CD4-positive, alpha-beta T cell treated with Interleukin-17A for 1 hour (primary cell): ENCODE data around the gene TMEM186.
"Not testable (repeated sequence)": the region's sequence is repeated elsewhere in the genome, so short reads cannot be mapped to it uniquely, and the experiment has no call there.

Source experiments
- DNase-seq: peaks from one replicate; pipeline ENCODE4 v3.0.0-alpha.2; 2020

TMEM186 gene

GRCh38 chr16:8768283-8768682, 29.2 kb downstream of the TMEM186 start:
- DNase-seq, result no peak

DNA sequence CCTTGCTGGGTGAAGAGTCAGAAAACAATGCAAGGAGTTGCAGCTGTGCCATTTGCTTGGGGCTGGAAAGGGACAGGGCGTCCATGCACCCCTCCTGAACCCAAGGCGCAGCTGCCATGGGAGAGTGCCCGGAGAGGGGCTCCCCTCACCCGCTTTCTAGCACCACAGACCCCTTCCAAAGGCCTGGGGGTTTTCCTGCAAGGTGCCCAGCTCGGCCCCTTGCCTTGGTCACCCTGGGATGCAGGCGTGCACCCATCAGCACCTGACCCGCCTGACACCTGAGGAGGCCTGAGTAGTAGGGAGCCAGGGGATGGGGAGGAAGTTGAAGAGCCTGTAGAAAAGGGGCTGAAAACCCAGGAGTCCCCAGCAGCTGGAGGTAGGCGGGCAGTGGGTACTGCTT, 30.3 kb downstream of the TMEM186 start:
- DNase-seq, result no peak

DNA sequence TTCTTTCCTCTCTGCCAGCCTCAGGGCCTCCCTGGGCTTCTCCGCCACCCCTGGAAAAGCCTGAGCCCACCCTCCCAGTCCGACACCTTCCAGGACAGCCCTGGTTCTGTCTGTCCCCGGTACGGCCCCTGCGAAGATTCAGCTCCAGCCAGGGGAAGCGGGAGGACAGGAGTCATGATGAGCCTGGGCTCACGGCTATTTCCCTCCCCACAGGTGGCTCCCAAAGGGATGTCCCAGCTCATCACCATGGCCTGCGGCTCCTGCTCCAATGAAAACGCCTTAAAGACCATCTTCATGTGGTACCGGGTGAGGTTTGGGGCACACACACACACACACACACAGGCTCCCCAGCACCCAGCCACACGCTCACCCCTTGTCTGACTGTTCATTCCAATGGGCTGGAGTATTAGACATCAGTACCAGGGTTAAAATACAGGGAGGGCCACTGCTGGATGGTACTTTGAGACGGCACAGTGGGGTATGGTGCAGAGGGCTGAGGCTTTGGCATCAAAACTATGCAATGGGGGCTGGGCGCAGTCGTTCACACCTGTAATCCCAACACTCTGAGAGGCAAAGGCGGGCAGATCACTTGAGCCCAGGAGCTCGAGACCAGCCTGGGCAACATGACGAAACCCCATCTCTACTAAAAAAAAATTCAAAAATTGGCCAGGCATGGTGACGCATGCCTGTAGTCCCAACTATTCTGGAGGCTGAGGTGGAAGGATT, 32.8 kb downstream of the TMEM186 start:
- DNase-seq, result no peak

GRCh38 chr16:8763899-8764298, 33.5 kb downstream of the TMEM186 start:
- no peak for DNase-seq

DNA sequence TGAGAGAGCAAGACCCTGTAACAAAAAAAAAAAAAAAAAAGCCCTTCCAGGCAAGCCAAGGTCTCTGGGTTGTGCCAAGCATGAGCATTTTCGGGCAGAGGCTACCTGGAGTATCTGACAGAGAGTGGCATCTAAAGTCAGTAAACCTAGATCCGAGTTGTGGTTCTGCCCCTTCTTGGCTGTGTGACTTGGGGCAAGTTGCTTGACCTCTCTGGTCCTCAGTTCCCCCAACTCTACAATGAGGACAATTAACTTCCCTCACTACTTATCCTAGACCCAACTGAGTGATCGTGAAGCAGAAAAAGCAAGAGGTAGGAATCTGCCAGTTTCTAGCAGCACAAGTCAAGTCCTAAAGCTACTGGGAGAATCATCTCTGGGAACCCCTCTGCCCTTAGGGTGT, 34.4 kb downstream of the TMEM186 start:
- no peak for DNase-seq

- DNase-seq, result no peak
Measured at GRCh38 chr16:8762254-8762653, 35.2 kb downstream of the TMEM186 start.

- no peak for DNase-seq
Measured at GRCh38 chr16:8761078-8761477, 36.4 kb downstream of the TMEM186 start.

DNA sequence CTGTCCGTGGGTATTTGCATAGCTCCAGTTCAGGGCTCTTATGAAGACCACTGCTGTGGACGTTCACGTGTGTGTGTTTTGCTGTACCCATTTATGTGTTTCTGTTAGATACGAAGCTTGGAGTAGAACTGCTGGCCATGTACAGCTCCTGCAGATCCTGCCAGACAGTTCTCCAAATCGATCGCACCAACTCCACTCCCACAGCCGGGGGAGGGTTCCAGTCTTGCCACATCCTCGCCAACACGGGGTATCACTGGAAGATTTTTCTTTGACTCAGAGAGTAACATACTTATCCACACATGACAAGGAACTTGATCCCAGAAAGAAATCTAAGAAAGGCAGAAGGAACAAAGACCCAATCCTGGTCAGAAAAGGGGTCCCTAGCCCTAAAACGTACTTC, 37.4 kb downstream of the TMEM186 start:
- DNase-seq, result no peak

- DNase-seq, result no peak
Measured at GRCh38 chr16:8758022-8758421, 39.4 kb downstream of the TMEM186 start.

DNA sequence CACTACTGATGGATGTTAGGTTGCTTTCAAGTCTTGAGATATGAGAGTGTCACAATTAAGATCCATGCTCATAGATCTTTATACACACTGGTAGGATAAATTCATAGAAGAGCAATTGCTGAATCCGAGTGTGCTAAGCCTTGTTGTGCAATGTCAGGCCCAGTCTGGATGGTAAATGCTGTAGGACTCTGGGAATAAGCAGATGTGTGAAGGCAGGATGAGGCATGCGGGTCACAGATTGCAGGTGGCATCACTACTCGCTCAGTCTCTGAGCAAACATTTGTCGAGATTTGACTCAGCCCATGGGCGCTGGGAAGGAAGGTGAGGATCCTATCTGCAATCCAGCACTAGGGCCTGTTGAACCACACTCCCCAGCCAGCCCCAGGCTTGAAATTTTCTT, 40.7 kb downstream of the TMEM186 start:
- DNase-seq, result no peak

DNA sequence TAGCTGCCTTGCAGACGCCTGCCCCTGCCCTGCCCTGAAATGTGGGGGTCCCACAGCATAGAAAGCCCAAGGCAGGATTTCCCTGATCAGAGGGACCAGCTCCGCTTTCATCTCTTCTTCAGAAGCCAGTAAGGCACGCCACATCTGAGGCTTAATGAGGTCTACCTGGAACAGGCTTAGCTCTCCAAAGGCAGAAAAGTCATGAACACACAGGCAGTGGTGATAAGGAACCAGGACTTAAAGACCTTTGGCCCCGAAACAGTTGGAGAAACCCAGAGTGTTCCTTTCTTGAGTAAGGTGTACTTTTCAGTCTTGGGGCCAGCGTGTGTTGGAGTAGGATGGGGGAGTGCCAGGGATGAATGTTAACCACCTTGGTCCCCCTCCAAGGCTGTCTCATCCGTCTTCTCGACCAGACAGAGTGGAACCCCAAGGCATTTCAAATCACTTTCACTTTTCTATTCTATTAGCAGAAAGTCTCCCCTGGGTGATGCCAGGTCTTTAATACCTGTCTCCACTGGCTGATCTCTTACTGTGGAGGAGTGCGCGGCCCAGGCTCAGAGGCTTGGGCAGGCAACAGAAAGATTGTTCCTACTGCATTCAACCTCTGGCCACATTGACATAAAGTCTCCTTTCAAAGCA, 43.9 kb downstream of the TMEM186 start:
- DNase-seq, result no peak

DNA sequence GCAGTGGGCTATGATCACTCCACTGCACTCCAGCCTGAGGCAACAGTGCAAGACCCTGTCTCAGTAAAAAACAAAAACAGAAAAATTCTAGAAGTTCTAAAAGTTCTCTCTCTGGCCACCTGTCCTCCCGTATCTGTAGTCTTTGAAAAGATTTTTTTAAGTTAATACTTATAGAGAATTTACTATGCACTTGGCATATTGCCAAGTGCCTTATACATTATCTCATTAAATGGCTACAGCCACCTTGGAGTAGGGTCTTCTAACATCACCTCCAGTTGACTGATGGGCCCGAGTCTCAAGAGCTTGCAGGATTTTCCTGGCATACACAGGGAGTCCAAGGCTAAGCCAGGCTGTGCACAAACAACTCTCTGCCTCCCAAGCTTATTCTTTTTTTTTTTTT, 44.7 kb downstream of the TMEM186 start:
- DNase-seq, result no peak

DNA sequence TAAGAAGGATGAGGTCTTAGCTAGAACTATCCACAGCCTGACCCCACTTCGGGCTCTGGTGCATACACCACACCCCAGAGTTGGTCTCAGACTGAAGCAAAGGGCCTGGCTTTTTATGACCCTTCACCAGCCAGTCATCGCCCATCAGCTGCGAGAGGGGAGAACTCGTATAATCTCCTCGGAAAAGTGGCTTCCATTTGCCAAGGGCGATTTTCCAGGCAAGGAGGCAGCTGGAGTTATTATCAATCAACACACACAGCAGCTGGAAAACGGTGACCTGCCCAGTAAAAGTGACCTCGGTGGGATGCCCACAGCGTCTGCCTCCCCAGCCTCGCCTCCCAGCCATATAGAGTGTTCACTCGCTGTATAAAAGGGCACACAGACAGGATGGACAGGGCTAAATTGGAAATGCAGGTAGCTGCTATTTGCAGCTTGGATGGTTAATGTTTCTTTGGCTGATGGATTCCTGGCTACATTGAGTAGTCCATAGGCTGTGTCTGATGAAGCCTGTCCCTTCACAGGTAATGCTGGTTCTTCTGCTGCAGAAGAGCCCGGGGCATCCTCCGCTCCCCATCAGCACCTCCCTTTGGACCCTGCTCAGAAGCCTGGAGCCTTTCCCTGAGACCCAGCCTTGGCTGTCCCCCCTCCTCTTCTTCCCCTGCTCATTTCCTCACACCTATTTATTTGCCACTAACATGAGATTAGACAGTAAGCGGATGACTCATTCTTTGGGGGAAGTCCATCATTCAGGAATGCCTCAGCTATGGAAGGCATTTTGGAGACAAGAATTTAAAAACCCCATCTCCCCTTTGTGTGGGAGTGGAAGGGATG, 45.7 kb downstream of the TMEM186 start:
- DNase-seq, result no peak

- not testable (repeated sequence) for DNase-seq
Measured at GRCh38 chr16:8748944-8749343, 48.5 kb downstream of the TMEM186 start.
